Neural cell (in vitro differentiated cells): Measurements from ENCODE around the gene IQCK. TPM values are rescaled to one million over a fixed set of nuclear protein-coding genes. Genes with fewer than 3 reads are reported as not detected.

Experiments
- H2AFZ ChIP-seq: fragments of 200-600, 300-800 bp; sonication (generic), shearing (Covaris generic); 2 replicates; pipeline ENCODE4 v1.6.0; 2014; ENCODE audit warnings: low read depth, mild to moderate bottlenecking, antibody characterized with exemption, low read length, moderate library complexity
- H3F3A ChIP-seq: fragments of 200-600 bp; shearing (Covaris generic); 2 replicates; pipeline ENCODE4 v1.6.1; 2016; ENCODE audit warnings: mild to moderate bottlenecking, moderate library complexity, mixed read lengths, antibody characterized with exemption, low read length; ENCODE audit not compliant: insufficient read depth, poor library complexity, severe bottlenecking
- H3K27ac ChIP-seq: fragments of 200-600, 300-800 bp; sonication (generic), shearing (Covaris generic); 2 replicates; pipeline ENCODE4 v1.5.1; 2014; ENCODE audit warnings: mild to moderate bottlenecking, low read length, moderate library complexity
- H3K27me3 ChIP-seq: fragments of 300-800, 200-600 bp; sonication (generic), shearing (Covaris generic); 2 replicates; pipeline ENCODE4 v1.6.0; 2014; ENCODE audit warnings: mild to moderate bottlenecking, low read depth, low read length, moderate library complexity; ENCODE audit not compliant: insufficient read depth
- H3K36me3 ChIP-seq: fragments of 300-800, 200-600 bp; sonication (generic), shearing (Covaris generic); 2 replicates; pipeline ENCODE4 v1.5.1; 2014; ENCODE audit warnings: mild to moderate bottlenecking, antibody characterized with exemption, low read length, moderate library complexity; ENCODE audit not compliant: insufficient read depth
- H3K4me2 ChIP-seq: fragments of 300-800, 200-600 bp; sonication (generic), shearing (Covaris generic); 2 replicates; pipeline ENCODE4 v1.6.0; 2014; ENCODE audit warnings: mild to moderate bottlenecking, low read length
- H3K4me3 ChIP-seq: fragments of 300-800, 200-600 bp; sonication (generic), shearing (Covaris generic); 2 replicates; pipeline ENCODE4 v1.5.1; 2014; ENCODE audit warnings: mild to moderate bottlenecking, low read length, moderate library complexity
- H3K79me2 ChIP-seq: fragments of 200-600 bp; shearing (Covaris generic); replicated peaks from 2 replicates; pipeline ENCODE4 v1.6.0; 2014; ENCODE audit warnings: mild to moderate bottlenecking, low read length, moderate library complexity; ENCODE audit not compliant: insufficient read depth
- H3K9ac ChIP-seq: fragments of 300-800, 200-600 bp; sonication (generic), shearing (Covaris generic); 2 replicates; pipeline ENCODE4 v1.6.1; 2016; ENCODE audit warnings: mild to moderate bottlenecking, low read length, mixed read lengths
- H3K9me2 ChIP-seq: fragments of 200-600 bp; shearing (Covaris generic); 2 replicates; pipeline ENCODE4 v1.6.1; 2016; ENCODE audit warnings: mild to moderate bottlenecking, low read length, mixed read lengths; ENCODE audit not compliant: insufficient read depth
- H3K9me3 ChIP-seq: fragments of 200-600, 300-800 bp; sonication (generic), shearing (Covaris generic); 2 replicates; pipeline ENCODE4 v1.6.1; 2016; ENCODE audit warnings: mild to moderate bottlenecking, mixed run types, low read length, moderate library complexity, mixed read lengths
- H4K20me1 ChIP-seq: fragments of 200-600 bp; shearing (Covaris generic); 2 replicates; pipeline ENCODE4 v1.6.1; 2016; ENCODE audit warnings: mild to moderate bottlenecking, mixed run types; ENCODE audit not compliant: insufficient read depth
- EP300 ChIP-seq: fragments of 450-650 bp; conservative IDR thresholded peaks from 2 replicates; pipeline ENCODE4 v1.6.1; 2014; ENCODE audit warnings: antibody characterized with exemption, mild to moderate bottlenecking, moderate library complexity; ENCODE audit not compliant: poor library complexity, severe bottlenecking
- EZH2 ChIP-seq: fragments of 200-600, 300-800 bp; shearing (Covaris generic), sonication (generic); IDR thresholded peaks from 2 replicates; pipeline ENCODE4 v1.6.1; 2014; ENCODE audit warnings: antibody characterized with exemption, low read length, borderline replicate concordance, mild to moderate bottlenecking; ENCODE audit not compliant: insufficient read depth, poor library complexity, severe bottlenecking
- MXI1 ChIP-seq: fragments of 450-650 bp; conservative IDR thresholded peaks from 2 replicates; pipeline ENCODE4 v1.6.1; 2014; ENCODE audit warnings: antibody characterized with exemption, mild to moderate bottlenecking; ENCODE audit not compliant: poor library complexity, severe bottlenecking
- POLR2AphosphoS5 ChIP-seq: IDR thresholded peaks from 2 replicates; pipeline ENCODE4 v1.6.1; 2012
- RAD21 ChIP-seq: fragments of 450-650 bp; conservative IDR thresholded peaks from 2 replicates; pipeline ENCODE4 v1.6.1; 2014; ENCODE audit warnings: antibody characterized with exemption, mild to moderate bottlenecking, moderate library complexity
- SMC3 ChIP-seq: fragments of 450-650 bp; conservative IDR thresholded peaks from 2 replicates; pipeline ENCODE4 v1.6.1; 2014; ENCODE audit warnings: antibody characterized with exemption, mild to moderate bottlenecking, moderate library complexity; ENCODE audit not compliant: poor library complexity
- TAF1 ChIP-seq: IDR thresholded peaks from 2 replicates; pipeline ENCODE4 v1.6.1; 2012; ENCODE audit warnings: low read depth
- polyA plus RNA-seq: library from polyadenylated mRNA; depleted of rRNA; stranded (reverse); fragments of >200 nt; gene quantifications from 2 replicates; pipeline ENCODE4 v1.2.3, GENCODE V29; 2014
- TF ChIP-seq, protein P1 (sequence below): IDR thresholded peaks from 2 replicates; pipeline ENCODE4 v1.6.1; 2012; ENCODE audit warnings: borderline replicate concordance
- TF ChIP-seq, protein P2 (sequence below): fragments of 450-650 bp; IDR thresholded peaks from 2 replicates; pipeline ENCODE4 v1.5.1; 2014; ENCODE audit warnings: antibody characterized with exemption, mild to moderate bottlenecking, moderate library complexity; ENCODE audit not compliant: poor library complexity, severe bottlenecking

The IQCK gene
- polyA plus RNA-seq, 1 donor from 2014 or later = 10.2 TPM

DNA sequence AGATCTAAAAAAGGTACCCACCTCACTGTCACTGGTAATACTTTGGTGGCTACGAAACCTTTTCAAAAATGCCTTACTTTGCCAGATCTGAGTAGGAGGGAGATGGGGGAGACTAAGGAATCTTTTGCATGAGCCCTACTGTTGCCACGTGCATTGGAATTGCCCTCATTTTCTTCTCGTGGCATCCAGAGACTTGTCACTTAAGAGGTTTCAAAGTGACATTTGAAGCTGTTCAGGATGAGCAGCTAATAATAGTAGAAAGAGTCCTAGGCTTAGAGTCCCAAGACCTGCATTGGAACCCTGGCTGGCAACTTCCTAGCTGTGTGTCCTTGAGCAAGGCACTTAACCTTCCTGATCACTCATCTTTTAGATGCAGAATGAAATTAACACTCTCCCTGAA, 123.1 kb downstream of the IQCK start:
- Histone ChIP-seq H3K27ac (no peak overlapping the region), H4K20me1 (no peaks in the 10 kb centered on the region), H3K4me2 (no peak overlapping the region), H3K9ac (no peak overlapping the region), H3K27me3 (no peaks in the 10 kb centered on the region), H3K9me2 (no peaks in the 10 kb centered on the region), H2AFZ (no peak overlapping the region), H3K79me2 (no peaks in the 10 kb centered on the region), H3K36me3 (no peaks in the 10 kb centered on the region), H3F3A (no peaks in the 10 kb centered on the region), H3K9me3 (no peaks in the 10 kb centered on the region), H3K4me3 (no peak overlapping the region)
- TF ChIP-seq, protein P1, sequence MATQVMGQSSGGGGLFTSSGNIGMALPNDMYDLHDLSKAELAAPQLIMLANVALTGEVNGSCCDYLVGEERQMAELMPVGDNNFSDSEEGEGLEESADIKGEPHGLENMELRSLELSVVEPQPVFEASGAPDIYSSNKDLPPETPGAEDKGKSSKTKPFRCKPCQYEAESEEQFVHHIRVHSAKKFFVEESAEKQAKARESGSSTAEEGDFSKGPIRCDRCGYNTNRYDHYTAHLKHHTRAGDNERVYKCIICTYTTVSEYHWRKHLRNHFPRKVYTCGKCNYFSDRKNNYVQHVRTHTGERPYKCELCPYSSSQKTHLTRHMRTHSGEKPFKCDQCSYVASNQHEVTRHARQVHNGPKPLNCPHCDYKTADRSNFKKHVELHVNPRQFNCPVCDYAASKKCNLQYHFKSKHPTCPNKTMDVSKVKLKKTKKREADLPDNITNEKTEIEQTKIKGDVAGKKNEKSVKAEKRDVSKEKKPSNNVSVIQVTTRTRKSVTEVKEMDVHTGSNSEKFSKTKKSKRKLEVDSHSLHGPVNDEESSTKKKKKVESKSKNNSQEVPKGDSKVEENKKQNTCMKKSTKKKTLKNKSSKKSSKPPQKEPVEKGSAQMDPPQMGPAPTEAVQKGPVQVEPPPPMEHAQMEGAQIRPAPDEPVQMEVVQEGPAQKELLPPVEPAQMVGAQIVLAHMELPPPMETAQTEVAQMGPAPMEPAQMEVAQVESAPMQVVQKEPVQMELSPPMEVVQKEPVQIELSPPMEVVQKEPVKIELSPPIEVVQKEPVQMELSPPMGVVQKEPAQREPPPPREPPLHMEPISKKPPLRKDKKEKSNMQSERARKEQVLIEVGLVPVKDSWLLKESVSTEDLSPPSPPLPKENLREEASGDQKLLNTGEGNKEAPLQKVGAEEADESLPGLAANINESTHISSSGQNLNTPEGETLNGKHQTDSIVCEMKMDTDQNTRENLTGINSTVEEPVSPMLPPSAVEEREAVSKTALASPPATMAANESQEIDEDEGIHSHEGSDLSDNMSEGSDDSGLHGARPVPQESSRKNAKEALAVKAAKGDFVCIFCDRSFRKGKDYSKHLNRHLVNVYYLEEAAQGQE = no peak
- TF ChIP-seq MXI1 = no peak
- TF ChIP-seq EP300 = no peak
- TF ChIP-seq, protein P2, sequence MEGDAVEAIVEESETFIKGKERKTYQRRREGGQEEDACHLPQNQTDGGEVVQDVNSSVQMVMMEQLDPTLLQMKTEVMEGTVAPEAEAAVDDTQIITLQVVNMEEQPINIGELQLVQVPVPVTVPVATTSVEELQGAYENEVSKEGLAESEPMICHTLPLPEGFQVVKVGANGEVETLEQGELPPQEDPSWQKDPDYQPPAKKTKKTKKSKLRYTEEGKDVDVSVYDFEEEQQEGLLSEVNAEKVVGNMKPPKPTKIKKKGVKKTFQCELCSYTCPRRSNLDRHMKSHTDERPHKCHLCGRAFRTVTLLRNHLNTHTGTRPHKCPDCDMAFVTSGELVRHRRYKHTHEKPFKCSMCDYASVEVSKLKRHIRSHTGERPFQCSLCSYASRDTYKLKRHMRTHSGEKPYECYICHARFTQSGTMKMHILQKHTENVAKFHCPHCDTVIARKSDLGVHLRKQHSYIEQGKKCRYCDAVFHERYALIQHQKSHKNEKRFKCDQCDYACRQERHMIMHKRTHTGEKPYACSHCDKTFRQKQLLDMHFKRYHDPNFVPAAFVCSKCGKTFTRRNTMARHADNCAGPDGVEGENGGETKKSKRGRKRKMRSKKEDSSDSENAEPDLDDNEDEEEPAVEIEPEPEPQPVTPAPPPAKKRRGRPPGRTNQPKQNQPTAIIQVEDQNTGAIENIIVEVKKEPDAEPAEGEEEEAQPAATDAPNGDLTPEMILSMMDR = no peak
- TF ChIP-seq POLR2AphosphoS5 = no peak
- TF ChIP-seq RAD21 = no peak
- TF ChIP-seq EZH2 = no peak
- TF ChIP-seq SMC3 = no peak
- TF ChIP-seq TAF1 = no peak

DNA sequence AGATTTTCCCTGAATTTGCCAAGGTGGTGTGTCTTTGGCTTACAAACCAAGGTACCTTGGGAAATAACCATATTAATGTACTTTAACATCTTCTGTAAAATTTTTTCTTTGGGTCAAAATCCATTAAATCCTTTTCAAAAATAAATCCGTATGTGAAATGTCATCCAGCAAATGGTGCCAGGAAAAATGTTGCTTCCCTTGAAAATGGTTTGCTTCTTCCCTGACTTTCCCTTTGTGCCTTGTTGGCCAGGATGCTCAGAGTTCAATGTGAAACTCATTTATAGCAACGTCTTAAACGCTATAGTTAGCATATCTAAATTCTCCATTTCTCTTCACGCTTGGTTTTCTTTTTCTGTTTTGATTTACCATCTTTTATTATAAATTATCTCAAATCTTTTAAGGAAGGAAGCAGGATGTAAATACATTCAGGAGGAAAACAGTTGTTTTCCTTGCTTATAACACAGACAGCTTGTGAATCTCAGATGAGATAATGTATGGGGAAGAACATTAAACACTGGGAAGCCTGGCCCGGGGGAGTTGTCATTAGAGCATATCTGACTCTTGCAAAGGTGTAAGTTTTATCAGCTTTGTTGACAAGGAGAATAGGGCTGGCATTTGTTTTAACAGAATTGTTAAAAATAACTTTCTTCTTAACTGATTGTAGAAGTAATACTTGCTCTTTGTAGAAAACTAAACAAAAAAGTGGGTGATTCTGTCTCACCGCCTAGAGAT, 124.5 kb downstream of the IQCK start:
- Histone ChIP-seq H3K36me3 (no peaks in the 10 kb centered on the region), H3K9me3 (no peaks in the 10 kb centered on the region), H3K4me2 (no peak overlapping the region), H3F3A (no peaks in the 10 kb centered on the region), H3K9ac (no peak overlapping the region), H4K20me1 (no peaks in the 10 kb centered on the region), H3K79me2 (no peaks in the 10 kb centered on the region), H3K27ac (no peak overlapping the region), H2AFZ (no peak overlapping the region), H3K9me2 (no peaks in the 10 kb centered on the region), H3K4me3 (no peak overlapping the region), H3K27me3 (no peaks in the 10 kb centered on the region)
- TF ChIP-seq, protein P2 = no peak
- no peak for TF ChIP-seq EP300
- TF ChIP-seq RAD21 = no peak
- TF ChIP-seq EZH2 = no peak
- no peak for TF ChIP-seq MXI1
- TF ChIP-seq TAF1 = no peak
- no peak for TF ChIP-seq SMC3
- TF ChIP-seq POLR2AphosphoS5 = no peak
- TF ChIP-seq, protein P1 = no peak
